Measurements from ENCODE around the gene FREM3. TPM values are rescaled to one million over a fixed set of nuclear protein-coding genes. Genes with fewer than 3 reads are reported as not detected.

FREM3 gene
- total RNA-seq, 4 donors from 2014 or later: not detected

- intact Hi-C loops (cut with DNase I; ENCODE audit: low total_unique reads): no loop called here
- 35 to 40% methylated on average over 1 of the region's 1 CpG for WGBS, 2 donors
- TF ChIP-seq CTCF (IDR thresholded peaks at IDR 0.05) (no peak), POLR2A (IDR thresholded peaks at IDR 0.05) (no peak)
- H3K4me3 ChIP-seq (ENCODE audit: low read depth, poor library complexity, severe bottlenecking): no peak overlapping the region
- no peak for DNase-seq (ENCODE audit: low spot score in 2 of 2)
These were observed 11.7 kb upstream of the FREM3 start for GRCh38 chr4:143712155-143712550.

DNA sequence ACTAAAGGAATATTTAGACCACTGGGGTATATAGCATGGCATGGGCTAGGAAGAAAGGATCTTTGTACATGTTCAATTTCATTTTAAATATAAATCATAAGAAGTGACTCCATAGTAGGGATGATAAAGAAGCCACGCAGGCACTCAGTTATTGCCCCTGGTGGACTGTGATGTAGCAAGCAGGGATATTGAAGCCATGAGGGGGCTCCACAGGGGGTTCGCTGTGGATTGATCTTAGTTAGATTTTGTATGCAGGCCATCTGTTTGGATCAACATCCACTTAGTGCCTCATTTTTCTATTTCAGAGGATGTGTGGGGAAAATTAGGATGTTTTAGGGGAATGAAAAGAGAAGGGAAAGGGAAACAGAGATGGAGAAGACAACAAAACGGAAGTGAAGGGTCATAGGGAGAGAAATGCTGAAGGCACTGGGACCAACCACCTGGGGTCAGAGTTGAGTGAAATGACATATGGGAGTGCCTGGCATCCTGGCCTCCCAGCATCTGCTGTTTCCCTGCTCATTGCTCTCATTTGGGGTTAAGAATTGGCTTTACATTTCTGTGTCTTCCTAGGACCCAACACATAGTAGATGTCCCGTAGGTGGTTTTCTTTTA, 11.2 kb upstream of the FREM3 start:
- no peak for DNase-seq (ENCODE audit: low spot score in 2 of 2)
- H3K4me3 ChIP-seq (ENCODE audit: low read depth, poor library complexity, severe bottlenecking): no peak overlapping the region
- intact Hi-C loops (cut with DNase I; ENCODE audit: low total_unique reads): no loop called here
- TF ChIP-seq POLR2A (IDR thresholded peaks at IDR 0.05) (no peak), CTCF (IDR thresholded peaks at IDR 0.05) (no peak)
- WGBS, 2 donors: 72 to 81% methylated on average over 4 of the region's 4 CpGs

DNA sequence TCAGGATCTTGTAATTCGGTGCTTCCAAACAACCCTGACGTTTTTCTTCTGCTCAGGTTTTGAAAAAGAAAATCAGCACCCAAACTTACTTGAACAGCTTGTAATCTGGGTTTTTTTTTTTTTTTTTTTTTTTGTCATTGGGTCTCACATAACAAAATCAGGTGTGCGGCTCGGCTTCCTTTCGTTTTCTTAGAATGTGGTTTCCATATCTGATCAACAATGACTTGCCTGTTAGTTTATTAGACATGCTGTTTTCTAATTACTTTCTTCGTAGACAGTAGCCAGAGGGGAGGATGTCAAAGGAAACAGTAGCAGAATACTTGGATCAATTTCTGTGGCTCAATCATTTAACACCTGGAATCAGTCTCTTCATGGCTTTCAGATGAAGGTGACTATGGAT, 890 bp upstream of the FREM3 start:
- TF ChIP-seq CTCF (IDR thresholded peaks at IDR 0.05) (no peak), POLR2A (IDR thresholded peaks at IDR 0.05) (no peak)
- no peak for DNase-seq (ENCODE audit: low spot score in 2 of 2)
- intact Hi-C loops (cut with DNase I; ENCODE audit: low total_unique reads): no loop called here
- no peak overlapping the region for H3K4me3 ChIP-seq (ENCODE audit: low read depth, poor library complexity, severe bottlenecking)
- WGBS, 2 donors: 23 to 29% methylated on average over 6 of the region's 6 CpGs

DNA sequence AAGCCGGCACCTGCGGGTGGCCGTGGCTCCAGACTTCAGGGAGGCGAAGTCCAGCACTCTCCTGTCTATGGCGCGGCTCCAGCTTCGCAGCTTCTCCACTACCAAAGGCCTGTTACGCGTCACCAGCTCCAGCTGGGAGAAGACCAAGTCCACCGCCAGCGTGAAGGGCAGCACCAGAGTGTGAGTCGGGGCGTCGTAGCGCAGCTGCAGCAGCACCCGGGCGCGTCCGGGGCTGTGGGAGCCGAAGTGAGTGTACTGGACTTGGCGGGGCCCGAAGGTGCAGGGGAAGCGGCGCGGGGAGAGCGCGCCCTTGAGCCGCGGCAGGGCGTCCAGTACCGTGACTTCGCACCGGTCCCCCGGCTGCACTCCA, 444 bp downstream of the FREM3 start:
- TF ChIP-seq CTCF (IDR thresholded peaks at IDR 0.05) (no peak), POLR2A (IDR thresholded peaks at IDR 0.05) (no peak)
- DNase-seq (ENCODE audit: low spot score in 2 of 2): no peak
- no peak overlapping the region for H3K4me3 ChIP-seq (ENCODE audit: low read depth, poor library complexity, severe bottlenecking)
- 1 to 3% methylated on average over 10 to 21 of the region's 34 CpGs for WGBS, 2 donors
- intact Hi-C loops (cut with DNase I; ENCODE audit: low total_unique reads): no loop called here

GRCh38 chr4:143699331-143700045, 987 bp downstream of the FREM3 start:
- H3K4me3 ChIP-seq (ENCODE audit: low read depth, poor library complexity, severe bottlenecking): no peak overlapping the region
- TF ChIP-seq CTCF (IDR thresholded peaks at IDR 0.05): no peak
- TF ChIP-seq POLR2A (IDR thresholded peaks at IDR 0.05): no peak
- no peak for DNase-seq (ENCODE audit: low spot score in 2 of 2)
- 44 to 61% methylated on average over 22 to 35 of the region's 40 CpGs for WGBS, 2 donors
- intact Hi-C loops (cut with DNase I; ENCODE audit: low total_unique reads): no loop called here

All from lower leg skin (tissue), 4 donors.